GM21390 (cell line): ENCODE results near the gene TEX14.
A peak's percentile ranks its signal among the peaks of the same experiment; 100 is the strongest.

ENCODE experiments used
- ATAC-seq: cut with Tn5 transposase; IDR thresholded peaks from one replicate; pipeline ENCODE4 v1.9.1; 2021; ENCODE audit not compliant: unreplicated experiment

TEX14 gene

GRCh38 chr17:58530655-58531054 lies 161.2 kb downstream of the TEX14 start:
- ATAC-seq: no peak

- ATAC-seq: no peak
Observed at GRCh38 chr17:58529275-58529674, 162.6 kb downstream of the TEX14 start.

DNA sequence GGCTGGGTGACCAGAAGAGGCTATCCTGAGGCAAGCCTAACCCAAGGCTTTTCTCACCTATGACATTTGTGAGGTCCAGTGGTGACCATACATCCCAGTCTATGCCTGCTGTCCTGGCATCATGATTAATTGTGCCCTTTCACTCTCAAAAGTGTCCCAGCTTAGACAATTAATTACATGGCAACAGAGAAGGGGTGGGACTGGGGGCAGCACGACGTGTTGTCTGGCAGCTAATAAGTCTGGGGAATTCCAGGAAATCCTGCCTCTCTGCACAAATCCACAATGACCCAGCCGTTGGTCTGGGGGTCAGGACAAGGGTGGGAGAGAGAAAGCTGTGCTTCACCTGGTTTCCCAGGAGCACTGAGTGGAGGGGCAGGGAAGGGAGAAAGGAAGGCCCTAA lies 163.4 kb downstream of the TEX14 start:
- no peak for ATAC-seq

DNA sequence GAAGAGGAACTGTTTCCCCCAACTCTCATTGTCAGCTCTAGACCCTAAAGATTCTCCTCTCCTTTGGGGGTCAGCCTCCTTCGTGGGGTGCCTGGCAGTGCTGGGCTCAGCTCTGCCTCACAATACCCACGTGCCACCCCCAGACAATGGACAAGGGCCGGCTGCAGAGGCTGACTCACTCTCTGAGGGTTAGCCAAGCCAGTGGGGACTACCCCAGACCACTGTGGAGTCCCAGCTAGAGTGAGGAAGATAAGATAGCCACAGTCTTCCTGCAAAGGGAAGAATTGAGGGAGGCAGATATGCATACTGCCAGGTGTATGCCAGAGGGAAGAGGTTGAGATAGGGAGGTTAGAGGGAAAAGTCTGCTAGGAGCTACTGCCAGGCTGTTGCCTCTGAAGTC lies 163.9 kb downstream of the TEX14 start:
- ATAC-seq: no peak

GRCh38 chr17:58527306-58527705 lies 164.5 kb downstream of the TEX14 start:
- no peak for ATAC-seq

GRCh38 chr17:58525239-58525638 lies 166.6 kb downstream of the TEX14 start:
- ATAC-seq: no peak

DNA sequence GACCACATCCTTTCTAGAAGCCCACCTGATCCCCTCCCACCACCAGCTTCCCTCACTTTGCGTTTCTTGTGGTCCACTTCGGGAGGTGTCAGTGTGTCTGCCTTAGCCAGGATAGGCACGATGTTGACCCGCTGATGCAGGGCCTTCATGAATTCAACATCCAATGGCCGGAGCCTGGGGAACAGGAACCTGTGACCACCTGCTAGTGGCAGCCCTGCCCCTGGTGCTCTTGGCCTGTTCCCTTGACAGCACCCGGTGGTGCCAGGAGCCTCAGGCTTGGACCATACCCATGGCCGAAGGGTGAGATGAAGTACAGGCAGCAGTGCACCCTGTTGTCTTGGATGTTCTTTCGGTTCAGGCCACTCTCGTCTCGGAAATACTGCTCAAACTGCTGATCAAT lies 170.2 kb downstream of the TEX14 start:
- no peak for ATAC-seq

DNA sequence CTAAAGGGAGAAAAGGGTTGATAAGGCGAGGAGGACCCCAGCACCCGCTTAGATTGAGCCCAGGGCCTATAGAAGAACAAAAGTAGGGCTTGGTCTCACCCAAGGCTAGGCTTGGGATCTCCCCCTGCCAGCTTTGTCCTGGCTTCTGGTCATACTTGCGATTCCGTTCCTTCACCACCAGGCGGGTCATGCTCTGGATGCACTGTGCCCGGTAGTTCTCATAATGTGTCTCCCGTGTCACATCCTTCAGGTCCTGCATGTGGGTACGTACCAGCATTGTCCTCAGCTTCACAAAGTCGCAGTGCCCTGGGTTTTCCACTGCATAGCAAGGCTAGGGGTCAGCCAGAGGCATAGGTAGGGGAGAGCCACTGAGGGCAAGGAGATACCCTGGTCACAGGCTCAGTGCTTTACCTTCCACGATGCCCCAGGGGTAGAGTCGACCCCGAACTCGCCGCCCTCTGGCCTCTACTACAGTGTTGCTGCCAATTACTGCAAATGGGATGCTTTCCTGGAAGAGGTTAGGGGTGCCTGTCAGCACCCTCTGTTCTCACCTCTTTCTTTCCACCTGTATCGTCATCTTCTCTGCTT lies 170.9 kb downstream of the TEX14 start:
- no peak for ATAC-seq

- ATAC-seq: peak; percentile 84
Observed at GRCh38 chr17:58517928-58518609, 173.8 kb downstream of the TEX14 start.

GRCh38 chr17:58517378-58517927 lies 174.4 kb downstream of the TEX14 start:
- ATAC-seq: no peak

GRCh38 chr17:58516644-58517377 lies 175.0 kb downstream of the TEX14 start:
- no peak for ATAC-seq

DNA sequence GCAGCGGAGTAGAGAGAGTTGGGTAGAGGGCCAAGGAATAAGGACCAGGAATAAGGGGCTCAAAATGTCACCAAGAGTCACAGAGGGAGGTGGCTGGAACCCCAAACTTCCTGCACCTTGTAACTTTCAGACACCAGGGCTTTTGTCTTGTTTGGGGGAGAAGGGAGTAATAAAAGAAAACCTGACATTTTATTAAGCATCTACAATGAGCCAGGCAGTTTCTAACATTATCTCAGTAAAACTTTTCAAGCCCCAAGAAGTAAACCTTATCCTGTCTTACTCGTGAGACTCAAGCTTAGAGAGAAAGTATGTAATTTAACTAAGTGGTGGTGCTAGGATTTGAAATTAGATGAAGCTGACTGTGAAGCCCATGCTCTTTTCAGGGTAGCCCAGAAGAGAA lies 176.6 kb downstream of the TEX14 start:
- ATAC-seq: no peak

- no peak for ATAC-seq
Observed at GRCh38 chr17:58514770-58515157, 177.1 kb downstream of the TEX14 start.

DNA sequence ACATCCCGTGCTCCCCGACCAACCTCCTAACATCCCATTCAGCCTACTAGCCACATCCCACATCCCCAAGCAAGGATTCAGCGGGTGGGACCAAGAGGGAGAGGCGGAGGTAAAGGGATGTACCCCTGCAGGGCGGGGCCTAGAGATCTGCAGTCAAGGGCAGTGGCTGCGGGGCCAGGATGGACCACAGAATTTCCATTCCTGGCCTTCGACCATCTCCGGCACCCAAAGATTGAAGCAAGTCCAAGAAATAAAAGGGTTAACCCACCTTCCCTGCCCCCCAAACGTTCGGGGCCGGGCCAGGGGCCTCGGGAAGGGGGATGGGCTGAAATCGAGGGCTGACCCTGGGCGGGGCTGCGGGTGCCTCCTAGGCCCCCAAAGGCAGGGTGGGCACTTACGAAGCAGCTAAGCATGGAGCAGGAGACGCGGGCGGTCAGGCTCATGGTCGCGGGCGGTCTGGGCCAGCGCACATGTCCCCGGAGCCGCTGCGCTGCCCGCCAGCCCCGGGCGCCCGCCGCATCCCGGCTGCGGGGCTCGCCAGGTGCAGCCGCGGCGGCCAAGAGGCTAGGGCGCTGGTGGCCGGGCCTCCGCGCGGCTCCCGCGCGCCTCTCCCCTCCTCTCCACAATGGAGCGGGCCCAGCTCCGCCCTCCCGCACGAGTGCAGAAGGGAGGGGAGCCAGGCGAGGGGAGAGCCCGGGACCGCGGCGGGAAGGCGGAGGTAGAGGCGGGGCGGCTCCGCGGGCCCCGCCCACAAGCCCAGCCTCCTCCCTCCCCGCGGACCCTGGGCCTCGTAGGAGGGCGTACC lies 177.7 kb downstream of the TEX14 start, which contains the start of gene MTMR4:
TSS of gene MTMR4 (minus strand) at position 674 of the 805 bp plus-strand sequence. CDS start at position 443, 231 bp downstream.
- peak; percentile 18 for ATAC-seq

- no peak for ATAC-seq
Observed at GRCh38 chr17:58513267-58513964, 178.4 kb downstream of the TEX14 start.

GRCh38 chr17:58510075-58510474 lies 181.8 kb downstream of the TEX14 start:
- ATAC-seq: no peak

GRCh38 chr17:58508341-58509067 lies 183.3 kb downstream of the TEX14 start:
- ATAC-seq: no peak

- no peak for ATAC-seq
Observed at GRCh38 chr17:58507123-58507634, 184.7 kb downstream of the TEX14 start.
